GM23338 (cell line): ENCODE measurements around the gene COL9A1. TPM values are rescaled to one million over a fixed set of nuclear protein-coding genes. Genes with fewer than 3 reads are reported as not detected.

Experiments
- ATAC-seq: fragments of 200-7000 bp; cut with Tn5 transposase; 3 replicates; pipeline ENCODE4 v1.9.1; 2020
- DNase-seq: peaks from one replicate; pipeline ENCODE4 v3.0.0-alpha.2; 2015; ENCODE audit warnings: low spot score
- H2AFZ ChIP-seq: fragments of 200-600 bp; sonication (generic); 2 replicates; pipeline ENCODE4 v1.8.0; 2016; ENCODE audit warnings: antibody characterized with exemption, mild to moderate bottlenecking, moderate library complexity
- H3F3A ChIP-seq: fragments of 200-600 bp; sonication (generic); replicated peaks from 2 replicates; pipeline ENCODE4 v1.8.0; 2017; ENCODE audit warnings: antibody characterized with exemption, mixed run types, low read depth
- H3K27ac ChIP-seq: fragments of 200-600 bp; sonication (generic); 2 replicates; pipeline ENCODE4 v1.6.1; 2016; ENCODE audit warnings: low read depth
- H3K27me3 ChIP-seq: fragments of 200-600 bp; sonication (generic); 2 replicates; pipeline ENCODE4 v1.8.0; 2016; ENCODE audit warnings: mild to moderate bottlenecking, mixed run types, moderate library complexity; ENCODE audit not compliant: insufficient read depth
- H3K36me3 ChIP-seq: fragments of 200-600 bp; sonication (generic); 2 replicates; pipeline ENCODE4 v1.8.0; 2016; ENCODE audit warnings: mild to moderate bottlenecking; ENCODE audit not compliant: insufficient read depth
- H3K4me1 ChIP-seq: fragments of 200-600 bp; sonication (generic); 2 replicates; pipeline ENCODE4 v1.8.0; 2016; ENCODE audit warnings: mild to moderate bottlenecking, moderate library complexity; ENCODE audit not compliant: insufficient read depth
- H3K4me2 ChIP-seq: fragments of 200-600 bp; sonication (generic); 2 replicates; pipeline ENCODE4 v1.7.1; 2017; ENCODE audit warnings: mixed run types
- H3K4me3 ChIP-seq: fragments of 200-600 bp; sonication (generic); 2 replicates; pipeline ENCODE4 v1.6.1; 2016; ENCODE audit warnings: mixed run types
- H3K79me2 ChIP-seq: fragments of 200-600 bp; sonication (generic); replicated peaks from 2 replicates; pipeline ENCODE4 v1.8.0; 2017; ENCODE audit warnings: mild to moderate bottlenecking; ENCODE audit not compliant: insufficient read depth
- H3K9me2 ChIP-seq: fragments of 200-600 bp; sonication (generic); 2 replicates; pipeline ENCODE4 v1.8.0; 2017; ENCODE audit not compliant: insufficient read depth
- H4K20me1 ChIP-seq: fragments of 200-600 bp; sonication (generic); replicated peaks from 2 replicates; pipeline ENCODE4 v1.8.0; 2017; ENCODE audit warnings: mild to moderate bottlenecking; ENCODE audit not compliant: insufficient read depth
- H3K27ac Mint-ChIP-seq: 2 replicates; pipeline ENCODE4 v1.8.0; 2020; ENCODE audit warnings: inconsistent platforms, mild to moderate bottlenecking, moderate library complexity, mixed read lengths
- H3K27me3 Mint-ChIP-seq: 3 replicates; pipeline ENCODE4 v1.8.0; 2022; ENCODE audit warnings: low read depth, mild to moderate bottlenecking, moderate library complexity, mixed read lengths, inconsistent platforms; ENCODE audit not compliant: insufficient read depth, poor library complexity
- H3K36me3 Mint-ChIP-seq: 3 replicates; pipeline ENCODE4 v1.8.0; 2021; ENCODE audit warnings: low read depth, mild to moderate bottlenecking, inconsistent platforms, moderate library complexity, mixed read lengths
- H3K4me1 Mint-ChIP-seq: 3 replicates; pipeline ENCODE4 v1.8.0; 2020; ENCODE audit warnings: mild to moderate bottlenecking, inconsistent platforms, mixed read lengths
- H3K4me3 Mint-ChIP-seq: 3 replicates; pipeline ENCODE4 v1.8.0; 2021; ENCODE audit warnings: moderate library complexity, mild to moderate bottlenecking, inconsistent platforms, mixed read lengths
- H3K9me3 Mint-ChIP-seq: 3 replicates; pipeline ENCODE4 v1.8.0; 2020; ENCODE audit warnings: moderate library complexity, mild to moderate bottlenecking, inconsistent platforms, mixed read lengths
- CREB1 ChIP-seq: fragments of 250-450 bp; sonication (Bioruptor Pico); IDR thresholded peaks from 2 replicates; pipeline ENCODE4 v1.5.0; 2020; ENCODE audit warnings: low read depth, mild to moderate bottlenecking, moderate library complexity
- CTCF ChIP-seq, 2 experiments: fragments of 200-600 bp in 1 of 2; sonication (generic) in 1 of 2; conservative IDR thresholded peaks; 2 replicates each; pipeline versions ENCODE4 v1.5.1 to v1.6.1; 2016 to 2017; ENCODE audit warnings: antibody characterized with exemption in 2 of 2, low read depth in 2 of 2, mild to moderate bottlenecking in 2 of 2, moderate library complexity in 1 of 2
- EZH2 ChIP-seq: fragments of 200-600 bp; sonication (generic); IDR thresholded peaks from one replicate; pipeline ENCODE4 v1.8.0; 2017; ENCODE audit warnings: antibody characterized with exemption, mild to moderate bottlenecking, low read depth; ENCODE audit not compliant: unreplicated experiment
- JUNB ChIP-seq: IDR thresholded peaks from one replicate; pipeline ENCODE4 v1.6.1; 2016; ENCODE audit warnings: antibody characterized with exemption; ENCODE audit not compliant: unreplicated experiment
- ZNF114 ChIP-seq: fragments of 250-450 bp; sonication (Bioruptor Pico); IDR thresholded peaks from 2 replicates; pipeline ENCODE4 v1.5.0; 2020; ENCODE audit warnings: mild to moderate bottlenecking, moderate library complexity
- polyA plus RNA-seq: library from polyadenylated mRNA; unstranded; fragments of >200 nt; fragmentation: Nextera tagmentation; extraction: Ambion mirVana; gene quantifications from 2 replicates; pipeline ENCODE4 v1.2.1, GENCODE V29; 2016
- total RNA-seq: library from RNA; depleted of rRNA; stranded (reverse); fragments of >200 nt; shearing (Covaris generic); gene quantifications from 2 replicates; pipeline ENCODE4 v1.2.3, GENCODE V29; 2014
- TF ChIP-seq, protein P1 (sequence below): fragments of 250-450 bp; sonication (Bioruptor Pico); IDR thresholded peaks from 2 replicates; pipeline ENCODE4 v1.5.0; 2020; ENCODE audit warnings: mild to moderate bottlenecking, moderate library complexity

Gene COL9A1
- total and polyA plus RNA-seq, 2 experiments from 2014 or later, result 16.0 to 20.3 TPM

DNA sequence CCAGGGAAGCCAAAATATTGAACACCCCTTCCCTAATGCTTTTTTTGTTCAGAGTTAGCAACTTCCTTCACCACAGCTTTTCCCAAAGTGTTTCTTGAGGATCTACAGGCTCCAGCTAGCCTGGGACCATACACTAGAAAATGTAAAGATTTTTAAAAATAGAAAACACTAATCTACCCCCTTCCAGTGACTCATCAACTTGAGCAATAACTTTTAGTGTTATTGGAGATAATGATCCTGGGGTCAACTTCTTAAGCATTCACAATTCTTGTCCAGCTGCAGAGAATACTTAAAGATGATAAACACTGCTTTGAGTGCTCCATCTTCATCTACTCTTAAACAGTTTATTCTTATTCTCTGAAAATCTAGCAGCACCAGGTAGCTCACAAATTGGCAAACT, 131.6 kb downstream of the COL9A1 start (continued):
- TF ChIP-seq, protein P1, sequence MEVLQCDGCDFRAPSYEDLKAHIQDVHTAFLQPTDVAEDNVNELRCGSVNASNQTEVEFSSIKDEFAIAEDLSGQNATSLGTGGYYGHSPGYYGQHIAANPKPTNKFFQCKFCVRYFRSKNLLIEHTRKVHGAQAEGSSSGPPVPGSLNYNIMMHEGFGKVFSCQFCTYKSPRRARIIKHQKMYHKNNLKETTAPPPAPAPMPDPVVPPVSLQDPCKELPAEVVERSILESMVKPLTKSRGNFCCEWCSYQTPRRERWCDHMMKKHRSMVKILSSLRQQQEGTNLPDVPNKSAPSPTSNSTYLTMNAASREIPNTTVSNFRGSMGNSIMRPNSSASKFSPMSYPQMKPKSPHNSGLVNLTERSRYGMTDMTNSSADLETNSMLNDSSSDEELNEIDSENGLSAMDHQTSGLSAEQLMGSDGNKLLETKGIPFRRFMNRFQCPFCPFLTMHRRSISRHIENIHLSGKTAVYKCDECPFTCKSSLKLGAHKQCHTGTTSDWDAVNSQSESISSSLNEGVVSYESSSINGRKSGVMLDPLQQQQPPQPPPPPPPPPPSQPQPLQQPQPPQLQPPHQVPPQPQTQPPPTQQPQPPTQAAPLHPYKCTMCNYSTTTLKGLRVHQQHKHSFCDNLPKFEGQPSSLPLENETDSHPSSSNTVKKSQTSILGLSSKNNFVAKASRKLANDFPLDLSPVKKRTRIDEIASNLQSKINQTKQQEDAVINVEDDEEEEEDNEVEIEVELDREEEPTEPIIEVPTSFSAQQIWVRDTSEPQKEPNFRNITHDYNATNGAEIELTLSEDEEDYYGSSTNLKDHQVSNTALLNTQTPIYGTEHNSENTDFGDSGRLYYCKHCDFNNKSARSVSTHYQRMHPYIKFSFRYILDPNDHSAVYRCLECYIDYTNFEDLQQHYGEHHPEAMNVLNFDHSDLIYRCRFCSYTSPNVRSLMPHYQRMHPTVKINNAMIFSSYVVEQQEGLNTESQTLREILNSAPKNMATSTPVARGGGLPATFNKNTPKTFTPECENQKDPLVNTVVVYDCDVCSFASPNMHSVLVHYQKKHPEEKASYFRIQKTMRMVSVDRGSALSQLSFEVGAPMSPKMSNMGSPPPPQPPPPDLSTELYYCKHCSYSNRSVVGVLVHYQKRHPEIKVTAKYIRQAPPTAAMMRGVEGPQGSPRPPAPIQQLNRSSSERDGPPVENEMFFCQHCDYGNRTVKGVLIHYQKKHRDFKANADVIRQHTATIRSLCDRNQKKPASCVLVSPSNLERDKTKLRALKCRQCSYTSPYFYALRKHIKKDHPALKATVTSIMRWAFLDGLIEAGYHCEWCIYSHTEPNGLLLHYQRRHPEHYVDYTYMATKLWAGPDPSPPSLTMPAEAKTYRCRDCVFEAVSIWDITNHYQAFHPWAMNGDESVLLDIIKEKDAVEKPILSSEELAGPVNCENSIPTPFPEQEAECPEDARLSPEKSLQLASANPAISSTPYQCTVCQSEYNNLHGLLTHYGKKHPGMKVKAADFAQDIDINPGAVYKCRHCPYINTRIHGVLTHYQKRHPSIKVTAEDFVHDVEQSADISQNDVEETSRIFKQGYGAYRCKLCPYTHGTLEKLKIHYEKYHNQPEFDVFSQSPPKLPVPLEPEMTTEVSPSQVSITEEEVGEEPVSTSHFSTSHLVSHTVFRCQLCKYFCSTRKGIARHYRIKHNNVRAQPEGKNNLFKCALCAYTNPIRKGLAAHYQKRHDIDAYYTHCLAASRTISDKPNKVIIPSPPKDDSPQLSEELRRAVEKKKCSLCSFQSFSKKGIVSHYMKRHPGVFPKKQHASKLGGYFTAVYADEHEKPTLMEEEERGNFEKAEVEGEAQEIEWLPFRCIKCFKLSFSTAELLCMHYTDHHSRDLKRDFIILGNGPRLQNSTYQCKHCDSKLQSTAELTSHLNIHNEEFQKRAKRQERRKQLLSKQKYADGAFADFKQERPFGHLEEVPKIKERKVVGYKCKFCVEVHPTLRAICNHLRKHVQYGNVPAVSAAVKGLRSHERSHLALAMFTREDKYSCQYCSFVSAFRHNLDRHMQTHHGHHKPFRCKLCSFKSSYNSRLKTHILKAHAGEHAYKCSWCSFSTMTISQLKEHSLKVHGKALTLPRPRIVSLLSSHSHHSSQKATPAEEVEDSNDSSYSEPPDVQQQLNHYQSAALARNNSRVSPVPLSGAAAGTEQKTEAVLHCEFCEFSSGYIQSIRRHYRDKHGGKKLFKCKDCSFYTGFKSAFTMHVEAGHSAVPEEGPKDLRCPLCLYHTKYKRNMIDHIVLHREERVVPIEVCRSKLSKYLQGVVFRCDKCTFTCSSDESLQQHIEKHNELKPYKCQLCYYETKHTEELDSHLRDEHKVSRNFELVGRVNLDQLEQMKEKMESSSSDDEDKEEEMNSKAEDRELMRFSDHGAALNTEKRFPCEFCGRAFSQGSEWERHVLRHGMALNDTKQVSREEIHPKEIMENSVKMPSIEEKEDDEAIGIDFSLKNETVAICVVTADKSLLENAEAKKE (CRISPR knock-in tag), result no peak
- TF ChIP-seq JUNB, result no peak

DNA sequence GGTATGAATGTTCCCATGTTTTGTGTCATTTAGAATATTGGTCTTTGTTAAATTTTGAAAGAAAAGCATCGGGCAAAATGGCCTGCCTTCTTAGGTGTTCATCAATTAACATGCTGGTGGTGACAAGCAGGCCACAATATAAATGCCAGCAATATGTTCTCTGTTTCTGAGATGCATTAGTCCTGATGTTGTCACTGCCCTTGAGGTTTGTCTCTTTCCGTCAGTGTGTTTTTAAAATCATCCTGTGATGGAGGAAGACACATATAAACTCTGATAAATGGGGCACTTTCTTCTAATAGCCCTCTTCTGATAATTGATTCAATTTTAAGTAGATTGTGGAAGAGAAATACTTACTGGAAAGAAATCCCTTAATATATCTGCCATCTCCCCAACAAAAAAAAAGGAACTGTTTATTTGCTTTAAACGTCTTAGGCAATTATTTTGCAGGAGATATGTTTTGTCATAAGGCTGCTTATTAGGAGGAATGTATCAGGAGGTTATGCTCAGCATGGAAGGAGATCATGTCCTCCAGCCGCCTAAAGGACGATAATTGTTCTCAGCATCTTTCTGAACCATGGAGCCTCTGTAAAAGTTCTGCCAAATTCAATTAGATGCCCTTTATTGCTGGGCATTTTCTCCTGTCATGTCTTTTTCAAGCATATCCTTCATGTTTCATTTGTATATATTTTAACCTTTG, 134.1 kb downstream of the COL9A1 start:
- no peaks in the 10 kb centered on the region for H3K9me3 Mint-ChIP-seq
- H3K4me1 Mint-ChIP-seq, result peaks cover 4% of the 10 kb centered on the region
- H3K27ac Mint-ChIP-seq, result no peak overlapping the region
- TF ChIP-seq EZH2 (no peak), CTCF (conservative IDR thresholded peaks at IDR 0.05; ENCODE audit: low read depth in 2 of 2) (no peak), CREB1 (CRISPR knock-in tag) (no peak), ZNF114 (no peak)
- TF ChIP-seq, protein P1 (CRISPR knock-in tag), result no peak

More for the DNA sequence above, 134.1 kb downstream of the COL9A1 start:
- H3K4me3 Mint-ChIP-seq, result no peak overlapping the region
- H2AFZ ChIP-seq, result no peak overlapping the region
- H3F3A ChIP-seq, result no peaks in the 10 kb centered on the region
- DNase-seq, result no peak
- no peaks in the 10 kb centered on the region for H4K20me1 ChIP-seq
- no peaks in the 10 kb centered on the region for H3K36me3 Mint-ChIP-seq
- no peak overlapping the region for H3K27ac ChIP-seq
- H3K4me3 ChIP-seq, result no peak overlapping the region
- H3K79me2 ChIP-seq, result no peaks in the 10 kb centered on the region
- H3K27me3 ChIP-seq, result no peaks in the 10 kb centered on the region
- no peaks in the 10 kb centered on the region for H3K9me2 ChIP-seq
- H3K4me2 ChIP-seq, result no peak overlapping the region
- ATAC-seq, result no peak
- H3K36me3 ChIP-seq, result no peaks in the 10 kb centered on the region
- no peaks in the 10 kb centered on the region for H3K4me1 ChIP-seq
- peaks cover 2% of the 10 kb centered on the region for H3K27me3 Mint-ChIP-seq
